Amniotic epithelial cell (primary cell): ENCODE measurements around the gene MRPL51.

Source experiments
- DNase-seq: peaks from one replicate; pipeline ENCODE4 v3.0.0-alpha.2; 2010; ENCODE audit warnings: low read depth

Gene MRPL51

GRCh38 chr12:6492838-6493496 lies at the start of gene MRPL51:
MRPL51 (minus strand) TSS chr12:6493262; CDS start chr12:6493136, 126 bp downstream.
- DNase-seq: peak; percentile 90

GRCh38 chr12:6542209-6543009 lies 49.3 kb upstream of the MRPL51 start:
- no peak for DNase-seq

DNA sequence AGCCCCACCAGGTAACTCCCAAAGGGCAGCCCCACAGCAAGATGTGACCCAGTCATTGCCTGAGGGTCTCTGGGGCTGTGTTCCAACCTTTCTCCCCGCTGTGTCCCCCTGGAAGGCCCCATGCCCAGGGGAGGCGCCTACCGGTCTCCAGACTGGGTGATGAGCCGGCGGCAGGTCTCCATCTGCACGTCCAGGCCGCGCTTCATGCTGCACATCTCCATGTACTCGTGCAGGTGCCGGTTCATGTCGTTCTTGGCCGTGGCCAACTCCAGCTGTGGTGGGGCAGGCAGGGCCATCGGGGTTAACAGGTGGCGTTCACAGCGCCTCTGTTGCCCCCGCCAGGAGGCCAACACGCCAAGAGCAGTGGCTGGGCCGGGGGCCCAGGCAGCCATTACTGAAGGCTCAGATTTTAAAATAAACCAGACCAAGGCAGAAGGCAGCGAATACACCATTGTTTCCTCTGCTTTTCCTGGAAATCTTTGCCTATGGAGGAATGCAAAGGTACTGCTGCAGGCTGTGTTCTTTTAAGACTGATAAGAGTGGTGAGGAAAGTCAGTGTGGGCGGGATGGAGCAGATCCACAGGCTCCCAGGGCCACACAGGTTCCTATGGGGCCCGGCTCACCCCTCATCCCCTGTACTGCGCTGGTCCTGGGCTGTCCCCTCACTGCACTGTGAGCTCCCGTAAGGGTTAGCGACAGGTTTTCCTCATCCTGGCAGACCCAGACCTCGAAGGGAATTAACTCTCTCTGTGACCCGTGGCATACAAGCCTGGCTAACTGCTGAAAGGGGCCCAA lies 48.5 kb upstream of the MRPL51 start:
- DNase-seq: no peak

GRCh38 chr12:6540181-6540877 lies 47.3 kb upstream of the MRPL51 start:
- DNase-seq: peak; percentile 92

DNA sequence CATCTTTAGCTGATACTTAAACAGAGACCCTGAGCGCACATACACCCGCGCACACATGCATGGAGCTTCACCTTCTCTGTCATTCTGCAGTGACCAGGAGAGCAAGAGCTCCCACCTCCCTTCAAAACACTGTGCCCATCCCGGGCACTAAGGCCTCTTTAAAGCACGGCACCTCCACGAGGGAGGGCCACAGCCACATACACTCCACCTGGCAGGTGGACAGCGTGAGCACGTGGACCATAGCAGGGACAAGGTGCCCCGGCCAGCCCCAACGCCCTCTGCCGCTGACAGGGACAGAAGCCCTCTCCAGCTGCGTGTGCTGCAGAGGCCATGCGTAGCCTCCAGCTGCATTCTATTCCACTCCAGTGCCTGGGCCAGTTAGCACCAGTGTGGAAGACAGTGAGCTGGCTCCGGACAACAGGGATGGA lies 46.7 kb upstream of the MRPL51 start:
- DNase-seq: no peak

DNA sequence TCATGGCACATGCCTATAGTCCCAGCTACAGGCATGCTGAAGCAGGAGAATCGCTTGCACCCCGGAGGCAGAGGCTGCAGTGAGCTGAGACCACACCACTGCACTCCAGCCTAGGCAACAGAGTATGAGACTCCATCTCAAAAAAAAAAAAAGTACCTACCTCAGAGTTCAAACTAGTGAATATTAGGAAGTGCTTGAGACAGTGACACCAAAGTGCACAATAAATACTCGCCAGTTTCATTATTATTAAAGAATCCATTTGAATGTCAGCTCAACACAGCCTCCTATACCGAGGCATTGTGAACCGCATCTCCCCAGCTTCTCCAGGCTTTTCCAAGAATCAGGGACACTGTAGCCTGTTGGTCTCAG lies 46.2 kb upstream of the MRPL51 start:
- DNase-seq: no peak

DNA sequence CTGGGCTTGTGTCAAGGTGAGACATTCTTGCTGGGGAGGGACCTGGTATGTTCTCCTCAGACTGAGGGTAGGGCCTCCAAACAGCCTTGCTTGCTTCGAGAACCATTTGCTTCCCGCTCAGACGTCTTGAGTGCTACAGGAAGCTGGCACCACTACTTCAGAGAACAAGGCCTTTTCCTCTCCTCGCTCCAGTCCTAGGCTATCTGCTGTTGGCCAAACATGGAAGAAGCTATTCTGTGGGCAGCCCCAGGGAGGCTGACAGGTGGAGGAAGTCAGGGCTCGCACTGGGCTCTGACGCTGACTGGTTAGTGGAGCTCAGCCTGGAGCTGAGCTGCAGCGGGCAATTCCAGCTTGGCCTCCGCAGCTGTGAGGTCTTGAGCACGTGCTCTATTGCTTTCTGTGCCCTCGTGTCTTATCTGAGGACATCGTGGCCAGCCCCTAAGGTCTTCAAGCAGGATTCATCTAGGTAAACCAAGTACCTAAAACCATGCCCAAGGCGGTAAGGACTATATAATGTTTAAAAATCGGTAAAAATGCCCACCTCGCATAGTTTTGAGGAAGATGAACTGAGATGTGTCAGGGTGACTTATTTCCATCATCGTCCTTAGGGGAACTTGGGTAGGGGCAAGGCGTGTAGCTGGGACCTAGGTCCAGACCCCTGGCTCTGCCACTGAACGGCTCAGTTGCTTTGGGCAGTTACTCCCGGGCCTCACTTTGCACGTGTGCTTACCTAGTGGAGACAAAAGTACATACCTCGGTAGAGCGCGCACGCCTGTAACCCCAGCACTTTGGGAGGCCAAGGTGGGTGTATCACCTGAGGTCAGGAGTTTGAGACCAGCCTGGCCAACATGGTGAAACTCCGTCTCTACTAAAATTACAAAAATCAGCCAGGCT lies 45.6 kb upstream of the MRPL51 start:
- no peak for DNase-seq

DNA sequence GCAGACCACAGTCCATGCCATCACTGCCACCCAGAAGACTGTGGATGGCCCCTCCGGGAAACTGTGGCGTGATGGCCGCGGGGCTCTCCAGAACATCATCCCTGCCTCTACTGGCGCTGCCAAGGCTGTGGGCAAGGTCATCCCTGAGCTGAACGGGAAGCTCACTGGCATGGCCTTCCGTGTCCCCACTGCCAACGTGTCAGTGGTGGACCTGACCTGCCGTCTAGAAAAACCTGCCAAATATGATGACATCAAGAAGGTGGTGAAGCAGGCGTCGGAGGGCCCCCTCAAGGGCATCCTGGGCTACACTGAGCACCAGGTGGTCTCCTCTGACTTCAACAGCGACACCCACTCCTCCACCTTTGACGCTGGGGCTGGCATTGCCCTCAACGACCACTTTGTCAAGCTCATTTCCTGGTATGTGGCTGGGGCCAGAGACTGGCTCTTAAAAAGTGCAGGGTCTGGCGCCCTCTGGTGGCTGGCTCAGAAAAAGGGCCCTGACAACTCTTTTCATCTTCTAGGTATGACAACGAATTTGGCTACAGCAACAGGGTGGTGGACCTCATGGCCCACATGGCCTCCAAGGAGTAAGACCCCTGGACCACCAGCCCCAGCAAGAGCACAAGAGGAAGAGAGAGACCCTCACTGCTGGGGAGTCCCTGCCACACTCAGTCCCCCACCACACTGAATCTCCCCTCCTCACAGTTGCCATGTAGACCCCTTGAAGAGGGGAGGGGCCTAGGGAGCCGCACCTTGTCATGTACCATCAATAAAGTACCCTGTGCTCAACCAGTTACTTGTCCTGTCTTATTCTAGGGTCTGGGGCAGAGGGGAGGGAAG lies 44.7 kb upstream of the MRPL51 start:
- DNase-seq: peak; percentile 77

GRCh38 chr12:6536894-6537579 lies 44.0 kb upstream of the MRPL51 start:
- DNase-seq: no peak

- no peak for DNase-seq
Measured at GRCh38 chr12:6535960-6536847, 43.1 kb upstream of the MRPL51 start.

DNA sequence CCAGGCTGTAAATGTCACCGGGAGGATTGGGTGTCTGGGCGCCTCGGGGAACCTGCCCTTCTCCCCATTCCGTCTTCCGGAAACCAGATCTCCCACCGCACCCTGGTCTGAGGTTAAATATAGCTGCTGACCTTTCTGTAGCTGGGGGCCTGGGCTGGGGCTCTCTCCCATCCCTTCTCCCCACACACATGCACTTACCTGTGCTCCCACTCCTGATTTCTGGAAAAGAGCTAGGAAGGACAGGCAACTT lies 42.6 kb upstream of the MRPL51 start:
- DNase-seq: no peak

- DNase-seq: peak; percentile 84
Measured at GRCh38 chr12:6534945-6535696, 42.1 kb upstream of the MRPL51 start.

DNA sequence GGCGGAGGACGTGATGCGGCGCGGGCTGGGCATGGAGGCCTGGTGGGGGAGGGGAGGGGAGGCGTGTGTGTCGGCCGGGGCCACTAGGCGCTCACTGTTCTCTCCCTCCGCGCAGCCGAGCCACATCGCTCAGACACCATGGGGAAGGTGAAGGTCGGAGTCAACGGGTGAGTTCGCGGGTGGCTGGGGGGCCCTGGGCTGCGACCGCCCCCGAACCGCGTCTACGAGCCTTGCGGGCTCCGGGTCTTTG lies 41.6 kb upstream of the MRPL51 start:
- DNase-seq: no peak

DNA sequence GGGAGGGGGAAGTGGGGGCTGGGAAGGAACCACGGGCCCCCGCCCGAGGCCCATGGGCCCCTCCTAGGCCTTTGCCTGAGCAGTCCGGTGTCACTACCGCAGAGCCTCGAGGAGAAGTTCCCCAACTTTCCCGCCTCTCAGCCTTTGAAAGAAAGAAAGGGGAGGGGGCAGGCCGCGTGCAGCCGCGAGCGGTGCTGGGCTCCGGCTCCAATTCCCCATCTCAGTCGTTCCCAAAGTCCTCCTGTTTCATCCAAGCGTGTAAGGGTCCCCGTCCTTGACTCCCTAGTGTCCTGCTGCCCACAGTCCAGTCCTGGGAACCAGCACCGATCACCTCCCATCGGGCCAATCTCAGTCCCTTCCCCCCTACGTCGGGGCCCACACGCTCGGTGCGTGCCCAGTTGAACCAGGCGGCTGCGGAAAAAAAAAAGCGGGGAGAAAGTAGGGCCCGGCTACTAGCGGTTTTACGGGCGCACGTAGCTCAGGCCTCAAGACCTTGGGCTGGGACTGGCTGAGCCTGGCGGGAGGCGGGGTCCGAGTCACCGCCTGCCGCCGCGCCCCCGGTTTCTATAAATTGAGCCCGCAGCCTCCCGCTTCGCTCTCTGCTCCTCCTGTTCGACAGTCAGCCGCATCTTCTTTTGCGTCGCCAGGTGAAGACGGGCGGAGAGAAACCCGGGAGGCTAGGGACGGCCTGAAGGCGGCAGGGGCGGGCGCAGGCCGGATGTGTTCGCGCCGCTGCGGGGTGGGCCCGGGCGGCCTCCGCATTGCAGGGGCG lies 41.0 kb upstream of the MRPL51 start, which contains the start of gene GAPDH:
TSS of gene GAPDH (plus strand) at position 595 of the 772 bp plus-strand sequence. CDS start 316 bp downstream, outside the sequence.
- DNase-seq: peak; percentile 97

DNA sequence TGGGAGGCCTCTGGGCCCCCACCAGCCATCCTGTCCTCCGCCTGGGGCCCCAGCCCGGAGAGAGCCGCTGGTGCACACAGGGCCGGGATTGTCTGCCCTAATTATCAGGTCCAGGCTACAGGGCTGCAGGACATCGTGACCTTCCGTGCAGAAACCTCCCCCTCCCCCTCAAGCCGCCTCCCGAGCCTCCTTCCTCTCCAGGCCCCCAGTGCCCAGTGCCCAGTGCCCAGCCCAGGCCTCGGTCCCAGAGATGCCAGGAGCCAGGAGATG lies 40.5 kb upstream of the MRPL51 start:
- DNase-seq: no peak

DNA sequence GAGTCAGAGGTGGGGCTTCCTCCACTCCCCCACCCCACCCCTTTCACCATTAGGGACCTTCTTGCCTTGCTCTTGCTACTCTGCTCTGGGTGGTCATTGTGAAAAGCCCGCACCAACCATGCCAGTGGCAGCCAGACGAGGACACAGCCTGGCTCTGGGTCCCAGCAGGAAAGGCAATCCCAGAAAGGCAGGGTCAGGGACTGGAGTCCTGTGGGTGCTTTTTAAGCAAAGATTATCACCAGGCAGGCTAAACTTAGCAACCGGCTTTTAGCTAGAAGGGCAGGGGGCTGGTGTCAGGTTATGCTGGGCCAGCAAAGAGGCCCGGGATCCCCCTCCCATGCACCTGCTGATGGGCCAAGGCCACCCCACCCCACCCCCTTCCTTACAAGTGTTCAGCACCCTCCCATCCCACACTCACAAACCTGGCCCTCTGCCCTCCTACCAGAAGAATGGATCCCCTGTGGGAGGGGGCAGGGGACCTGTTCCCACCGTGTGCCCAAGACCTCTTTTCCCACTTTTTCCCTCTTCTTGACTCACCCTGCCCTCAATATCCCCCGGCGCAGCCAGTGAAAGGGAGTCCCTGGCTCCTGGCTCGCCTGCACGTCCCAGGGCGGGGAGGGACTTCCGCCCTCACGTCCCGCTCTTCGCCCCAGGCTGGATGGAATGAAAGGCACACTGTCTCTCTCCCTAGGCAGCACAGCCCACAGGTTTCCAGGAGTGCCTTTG lies 40.0 kb upstream of the MRPL51 start:
- DNase-seq: peak; percentile 50
